ENCODE results near the gene HCN2.

DNA sequence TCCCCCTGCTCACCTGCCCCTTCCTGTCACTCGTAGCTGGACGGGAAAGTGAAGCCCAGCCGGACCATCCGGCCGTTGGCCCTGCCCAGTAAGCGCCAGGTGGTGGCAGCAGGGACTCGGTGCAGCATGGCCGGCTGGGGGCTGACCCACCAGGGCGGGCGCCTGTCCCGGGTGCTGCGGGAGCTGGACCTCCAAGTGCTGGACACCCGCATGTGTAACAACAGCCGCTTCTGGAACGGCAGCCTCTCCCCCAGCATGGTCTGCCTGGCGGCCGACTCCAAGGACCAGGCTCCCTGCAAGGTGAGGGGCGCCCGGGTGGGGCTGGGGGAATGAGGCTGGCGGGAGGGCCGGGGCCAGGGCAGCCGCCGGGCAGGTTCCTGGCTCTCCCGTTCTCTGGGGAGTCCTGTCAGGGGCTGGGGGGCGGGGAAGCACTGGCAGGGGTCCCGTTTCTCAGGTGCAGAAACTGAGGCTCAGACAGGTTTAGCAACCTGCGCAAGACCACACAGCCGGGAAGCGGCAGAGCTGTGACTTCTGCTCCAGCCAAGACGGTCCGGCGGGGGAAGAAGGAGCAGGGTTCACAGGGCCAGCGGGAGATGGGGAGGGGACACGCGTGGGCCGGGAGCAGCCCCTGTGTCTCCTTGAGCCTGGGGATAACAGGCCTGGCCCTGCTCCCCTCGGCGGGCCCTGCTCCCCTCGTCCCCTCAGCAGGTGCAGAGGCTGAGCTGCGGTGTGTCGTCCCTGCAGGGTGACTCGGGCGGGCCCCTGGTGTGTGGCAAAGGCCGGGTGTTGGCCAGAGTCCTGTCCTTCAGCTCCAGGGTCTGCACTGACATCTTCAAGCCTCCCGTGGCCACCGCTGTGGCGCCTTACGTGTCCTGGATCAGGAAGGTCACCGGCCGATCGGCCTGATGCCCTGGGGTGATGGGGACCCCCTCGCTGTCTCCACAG is 40.5 kb upstream of the HCN2 start:
- TF ChIP-seq YY1 (IDR thresholded peaks at IDR 0.05; ENCODE audit: low read depth) (no peak), FOXM1 (IDR thresholded peaks at IDR 0.05; ENCODE audit: low read depth) (no peak), FOXJ3 (CRISPR knock-in tag; IDR thresholded peaks at IDR 0.05) (no peak), SIN3A (IDR thresholded peaks at IDR 0.05; ENCODE audit: borderline replicate concordance, low read depth, low read length) (no peak), NFIC (IDR thresholded peaks at IDR 0.05; ENCODE audit: borderline replicate concordance) (no peak), TEAD4 (IDR thresholded peaks at IDR 0.05; ENCODE audit: borderline replicate concordance, insufficient read depth) (no peak), RFX5 (IDR thresholded peaks at IDR 0.05; ENCODE audit: low read length) (no peak), MXI1 (IDR thresholded peaks at IDR 0.05; ENCODE audit: low read depth, low read length) (no peak), MAX (IDR thresholded peaks at IDR 0.05; ENCODE audit: low read depth) (no peak), RAD21 (IDR thresholded peaks at IDR 0.05; ENCODE audit: low read length) (peak; percentile 28), TAF1 (IDR thresholded peaks at IDR 0.05; ENCODE audit: borderline replicate concordance, low read depth, low read length) (no peak)
- TF ChIP-seq, protein P1, sequence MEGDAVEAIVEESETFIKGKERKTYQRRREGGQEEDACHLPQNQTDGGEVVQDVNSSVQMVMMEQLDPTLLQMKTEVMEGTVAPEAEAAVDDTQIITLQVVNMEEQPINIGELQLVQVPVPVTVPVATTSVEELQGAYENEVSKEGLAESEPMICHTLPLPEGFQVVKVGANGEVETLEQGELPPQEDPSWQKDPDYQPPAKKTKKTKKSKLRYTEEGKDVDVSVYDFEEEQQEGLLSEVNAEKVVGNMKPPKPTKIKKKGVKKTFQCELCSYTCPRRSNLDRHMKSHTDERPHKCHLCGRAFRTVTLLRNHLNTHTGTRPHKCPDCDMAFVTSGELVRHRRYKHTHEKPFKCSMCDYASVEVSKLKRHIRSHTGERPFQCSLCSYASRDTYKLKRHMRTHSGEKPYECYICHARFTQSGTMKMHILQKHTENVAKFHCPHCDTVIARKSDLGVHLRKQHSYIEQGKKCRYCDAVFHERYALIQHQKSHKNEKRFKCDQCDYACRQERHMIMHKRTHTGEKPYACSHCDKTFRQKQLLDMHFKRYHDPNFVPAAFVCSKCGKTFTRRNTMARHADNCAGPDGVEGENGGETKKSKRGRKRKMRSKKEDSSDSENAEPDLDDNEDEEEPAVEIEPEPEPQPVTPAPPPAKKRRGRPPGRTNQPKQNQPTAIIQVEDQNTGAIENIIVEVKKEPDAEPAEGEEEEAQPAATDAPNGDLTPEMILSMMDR (IDR thresholded peaks at IDR 0.05), result no peak
- TF ChIP-seq, protein P2, sequence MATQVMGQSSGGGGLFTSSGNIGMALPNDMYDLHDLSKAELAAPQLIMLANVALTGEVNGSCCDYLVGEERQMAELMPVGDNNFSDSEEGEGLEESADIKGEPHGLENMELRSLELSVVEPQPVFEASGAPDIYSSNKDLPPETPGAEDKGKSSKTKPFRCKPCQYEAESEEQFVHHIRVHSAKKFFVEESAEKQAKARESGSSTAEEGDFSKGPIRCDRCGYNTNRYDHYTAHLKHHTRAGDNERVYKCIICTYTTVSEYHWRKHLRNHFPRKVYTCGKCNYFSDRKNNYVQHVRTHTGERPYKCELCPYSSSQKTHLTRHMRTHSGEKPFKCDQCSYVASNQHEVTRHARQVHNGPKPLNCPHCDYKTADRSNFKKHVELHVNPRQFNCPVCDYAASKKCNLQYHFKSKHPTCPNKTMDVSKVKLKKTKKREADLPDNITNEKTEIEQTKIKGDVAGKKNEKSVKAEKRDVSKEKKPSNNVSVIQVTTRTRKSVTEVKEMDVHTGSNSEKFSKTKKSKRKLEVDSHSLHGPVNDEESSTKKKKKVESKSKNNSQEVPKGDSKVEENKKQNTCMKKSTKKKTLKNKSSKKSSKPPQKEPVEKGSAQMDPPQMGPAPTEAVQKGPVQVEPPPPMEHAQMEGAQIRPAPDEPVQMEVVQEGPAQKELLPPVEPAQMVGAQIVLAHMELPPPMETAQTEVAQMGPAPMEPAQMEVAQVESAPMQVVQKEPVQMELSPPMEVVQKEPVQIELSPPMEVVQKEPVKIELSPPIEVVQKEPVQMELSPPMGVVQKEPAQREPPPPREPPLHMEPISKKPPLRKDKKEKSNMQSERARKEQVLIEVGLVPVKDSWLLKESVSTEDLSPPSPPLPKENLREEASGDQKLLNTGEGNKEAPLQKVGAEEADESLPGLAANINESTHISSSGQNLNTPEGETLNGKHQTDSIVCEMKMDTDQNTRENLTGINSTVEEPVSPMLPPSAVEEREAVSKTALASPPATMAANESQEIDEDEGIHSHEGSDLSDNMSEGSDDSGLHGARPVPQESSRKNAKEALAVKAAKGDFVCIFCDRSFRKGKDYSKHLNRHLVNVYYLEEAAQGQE (IDR thresholded peaks at IDR 0.05; ENCODE audit: low read depth, low read length), result no peak
